Stimulated activated CD4-positive, alpha-beta T cell treated with anti-CD3 and anti-CD28 coated beads, TNF-alpha, amount 100 ng/mL, for 1 hour (primary cell): ENCODE measurements around the gene CLIC6.
"Not testable (repeated sequence)": the region's sequence is repeated elsewhere in the genome, so short reads cannot be mapped to it uniquely, and the experiment has no call there.

Experiments
- DNase-seq, 3 donors: peaks; one replicate each; pipeline ENCODE4 v3.0.0-alpha.2; 2020; ENCODE audit warnings: low read depth in 3 of 3, low spot score in 1 of 3

CLIC6 gene

GRCh38 chr21:34691390-34692032 lies 22.7 kb downstream of the CLIC6 start:
- DNase-seq: no peak

GRCh38 chr21:34692458-34693020 lies 23.7 kb downstream of the CLIC6 start:
- no peak for DNase-seq

- DNase-seq: no peak
Measured at GRCh38 chr21:34693192-34693810, 24.5 kb downstream of the CLIC6 start.

- DNase-seq: no peak
Measured at GRCh38 chr21:34695434-34695833, 26.6 kb downstream of the CLIC6 start.

- DNase-seq: no peak
Measured at GRCh38 chr21:34696121-34696520, 27.3 kb downstream of the CLIC6 start.

- DNase-seq: no peak
Measured at GRCh38 chr21:34697826-34698225, 29.0 kb downstream of the CLIC6 start.

GRCh38 chr21:34698270-34699015 lies 29.6 kb downstream of the CLIC6 start:
- no peak for DNase-seq

GRCh38 chr21:34700605-34701004 lies 31.8 kb downstream of the CLIC6 start:
- DNase-seq: no peak

- no peak for DNase-seq
Measured at GRCh38 chr21:34701726-34702125, 32.9 kb downstream of the CLIC6 start.

GRCh38 chr21:34702341-34703170 lies 33.8 kb downstream of the CLIC6 start:
- no peak for DNase-seq

GRCh38 chr21:34703571-34703970 lies 34.8 kb downstream of the CLIC6 start:
- no peak for DNase-seq

- DNase-seq: no peak
Measured at GRCh38 chr21:34704119-34704518, 35.3 kb downstream of the CLIC6 start.

- no peak for DNase-seq
Measured at GRCh38 chr21:34705011-34705410, 36.2 kb downstream of the CLIC6 start.

GRCh38 chr21:34706337-34706736 lies 37.5 kb downstream of the CLIC6 start:
- DNase-seq: no peak

- no peak for DNase-seq
Measured at GRCh38 chr21:34707876-34708325, 39.1 kb downstream of the CLIC6 start.

- no peak for DNase-seq
Measured at GRCh38 chr21:34713621-34714020, 44.8 kb downstream of the CLIC6 start.

- DNase-seq: no peak
Measured at GRCh38 chr21:34715518-34715917, 46.7 kb downstream of the CLIC6 start.

- DNase-seq: no peak
Measured at GRCh38 chr21:34715985-34716596, 47.3 kb downstream of the CLIC6 start.

GRCh38 chr21:34718529-34718928 lies 49.7 kb downstream of the CLIC6 start:
- DNase-seq: not testable (repeated sequence)

GRCh38 chr21:34722684-34723300 lies 54.0 kb downstream of the CLIC6 start:
- DNase-seq: peak in 1 of 3 donors; percentile 7
